GM18520 (cell line): ENCODE measurements around the gene MADCAM1.

Source experiments
- ATAC-seq: cut with Tn5 transposase; IDR thresholded peaks from one replicate; pipeline ENCODE4 v1.9.1; 2021; ENCODE audit not compliant: unreplicated experiment

Gene MADCAM1

DNA sequence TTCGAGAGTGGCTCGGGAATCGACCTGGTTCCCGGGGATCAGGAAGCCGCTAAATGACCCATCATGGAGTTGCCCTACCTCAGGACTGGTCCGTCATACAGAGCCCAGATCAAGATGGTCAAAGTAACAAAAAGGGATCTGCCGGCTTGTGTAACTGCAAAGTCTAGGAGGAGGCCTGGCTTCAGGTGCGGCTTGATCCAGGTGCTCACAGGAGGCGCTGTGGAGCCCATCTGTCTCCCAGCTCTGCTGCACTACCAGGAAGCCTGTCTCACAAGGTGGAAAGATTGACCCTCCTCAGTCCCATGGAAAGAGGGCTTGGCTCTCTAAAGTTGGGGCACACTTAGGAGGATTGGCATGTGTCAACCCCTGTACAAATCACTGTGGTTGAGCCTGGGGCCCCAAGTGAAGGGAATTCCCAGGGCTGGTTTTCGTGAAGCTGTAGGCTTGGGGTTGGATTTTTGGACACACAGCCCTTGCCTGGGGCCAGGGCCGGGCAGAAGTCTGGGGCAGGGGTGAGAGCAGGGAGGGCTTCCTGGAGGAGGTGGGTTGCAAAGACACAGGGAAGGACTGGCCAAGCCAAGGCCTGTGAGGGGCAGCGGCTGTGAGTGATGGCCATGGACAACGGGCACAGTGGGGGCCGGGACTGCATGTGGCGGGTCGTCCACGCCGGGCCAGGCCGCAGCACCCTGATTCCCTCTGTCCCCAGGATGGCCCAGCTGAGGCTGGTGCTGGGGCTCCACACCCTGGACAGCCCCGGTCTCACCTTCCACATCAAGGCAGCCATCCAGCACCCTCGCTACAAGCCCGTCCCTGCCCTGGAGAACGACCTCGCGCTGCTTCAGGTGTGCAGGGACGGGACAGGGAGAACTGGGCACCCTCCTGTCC, 51.8 kb downstream of the MADCAM1 start:
- no peak for ATAC-seq

DNA sequence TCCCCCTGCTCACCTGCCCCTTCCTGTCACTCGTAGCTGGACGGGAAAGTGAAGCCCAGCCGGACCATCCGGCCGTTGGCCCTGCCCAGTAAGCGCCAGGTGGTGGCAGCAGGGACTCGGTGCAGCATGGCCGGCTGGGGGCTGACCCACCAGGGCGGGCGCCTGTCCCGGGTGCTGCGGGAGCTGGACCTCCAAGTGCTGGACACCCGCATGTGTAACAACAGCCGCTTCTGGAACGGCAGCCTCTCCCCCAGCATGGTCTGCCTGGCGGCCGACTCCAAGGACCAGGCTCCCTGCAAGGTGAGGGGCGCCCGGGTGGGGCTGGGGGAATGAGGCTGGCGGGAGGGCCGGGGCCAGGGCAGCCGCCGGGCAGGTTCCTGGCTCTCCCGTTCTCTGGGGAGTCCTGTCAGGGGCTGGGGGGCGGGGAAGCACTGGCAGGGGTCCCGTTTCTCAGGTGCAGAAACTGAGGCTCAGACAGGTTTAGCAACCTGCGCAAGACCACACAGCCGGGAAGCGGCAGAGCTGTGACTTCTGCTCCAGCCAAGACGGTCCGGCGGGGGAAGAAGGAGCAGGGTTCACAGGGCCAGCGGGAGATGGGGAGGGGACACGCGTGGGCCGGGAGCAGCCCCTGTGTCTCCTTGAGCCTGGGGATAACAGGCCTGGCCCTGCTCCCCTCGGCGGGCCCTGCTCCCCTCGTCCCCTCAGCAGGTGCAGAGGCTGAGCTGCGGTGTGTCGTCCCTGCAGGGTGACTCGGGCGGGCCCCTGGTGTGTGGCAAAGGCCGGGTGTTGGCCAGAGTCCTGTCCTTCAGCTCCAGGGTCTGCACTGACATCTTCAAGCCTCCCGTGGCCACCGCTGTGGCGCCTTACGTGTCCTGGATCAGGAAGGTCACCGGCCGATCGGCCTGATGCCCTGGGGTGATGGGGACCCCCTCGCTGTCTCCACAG, 52.9 kb downstream of the MADCAM1 start:
- no peak for ATAC-seq

DNA sequence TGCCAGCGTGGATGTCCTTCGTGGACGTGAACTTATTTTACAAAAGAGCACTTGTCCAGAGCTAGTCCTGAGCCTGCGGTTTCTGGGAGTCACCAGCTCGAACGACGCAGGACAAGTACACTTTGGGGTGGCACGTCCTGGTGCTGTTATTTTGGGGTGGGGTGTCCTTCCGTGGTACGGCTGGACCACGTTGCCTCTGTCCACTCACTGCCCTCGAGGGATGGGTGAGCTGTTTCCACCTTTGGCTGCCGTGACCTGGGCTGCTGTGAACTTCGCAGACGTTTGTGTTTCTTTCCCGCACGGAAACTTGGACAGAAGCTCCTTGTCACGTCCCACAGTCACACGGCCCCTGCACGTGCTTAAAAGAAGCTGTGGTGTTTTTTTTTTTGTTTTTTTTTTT, 58.5 kb downstream of the MADCAM1 start:
- ATAC-seq: no peak
